ENCODE data around the gene TMEM11. TPM values are rescaled to one million over a fixed set of nuclear protein-coding genes. Genes with fewer than 3 reads are reported as not detected.

The TMEM11 gene
- polyA plus RNA-seq, 3 donors: 25.7 to 68.1 (median 59.5) TPM

GRCh38 chr17:21196126-21196525 is 17.8 kb downstream of the TMEM11 start:
- peaks cover 37% of the 10 kb centered on the region for H3K79me2 ChIP-seq (ENCODE audit: insufficient read depth, low read length)
- peaks cover 24% of the 10 kb centered on the region for H3K4me1 Mint-ChIP-seq
- H3K9ac ChIP-seq (ENCODE audit: insufficient read depth, low read length, poor library complexity, severe bottlenecking): no peak overlapping the region
- no peaks in the 10 kb centered on the region for H3K9me3 ChIP-seq (replicated peaks in 1 of 2; ENCODE audit: control insufficient read depth in 1 of 2, insufficient read depth in 1 of 2, low read length in 2 of 2)
- WGBS (ENCODE audit: insufficient coverage): 83% methylated on average over 1 of the region's 5 CpGs
- no peaks in the 10 kb centered on the region for H3K27me3 ChIP-seq (ENCODE audit: control insufficient read depth in 2 of 2, insufficient read depth in 2 of 2, low read length in 2 of 2)
- H3K27me3 Mint-ChIP-seq (ENCODE audit: low read depth in 3 of 3): peaks cover 0 to 2% (median 0%) of the 10 kb centered on the region in 3 donors
- peaks cover 64% of the 10 kb centered on the region for H4K20me1 ChIP-seq (ENCODE audit: insufficient read depth, low read length)
- H3K4me1 ChIP-seq (ENCODE audit: control insufficient read depth in 1 of 2, insufficient read depth in 2 of 2, low read length in 2 of 2): peaks cover 11 to 12% of the 10 kb centered on the region in 2 donors
- H3K27ac ChIP-seq (ENCODE audit: low read depth in 1 of 2, low read length in 2 of 2): peak overlapping the region in 1 of 2 donors; percentile 20
- peaks cover 0 to 3% (median 0%) of the 10 kb centered on the region in 7 donors for H3K9me3 Mint-ChIP-seq
- H3K36me3 Mint-ChIP-seq: peaks cover 48 to 77% of the 10 kb centered on the region in 2 donors
- TF ChIP-seq CTCF (IDR thresholded peaks at IDR 0.05): no peak
- DNase-seq: no peak
- intact Hi-C loops (cut with micrococcal nuclease): no loop called here
- no peak overlapping the region for H3K4me3 Mint-ChIP-seq
- H2AFZ ChIP-seq (ENCODE audit: insufficient read depth, low read depth, low read length, poor library complexity, severe bottlenecking): no peak overlapping the region
- no peak overlapping the region for H3K4me2 ChIP-seq (replicated peaks; ENCODE audit: extremely low read depth, low read length, poor library complexity, severe bottlenecking)
- H3K27ac Mint-ChIP-seq: peak overlapping the region in 2 of 7 donors; percentile 15 to 18
- no peak overlapping the region for H3K4me3 ChIP-seq (replicated peaks in 1 of 3; ENCODE audit: low read depth in 2 of 3, low read length in 3 of 3)
- peaks cover 36 to 79% of the 10 kb centered on the region in 2 donors for H3K36me3 ChIP-seq (replicated peaks in 1 of 2; ENCODE audit: control insufficient read depth in 1 of 2, insufficient read depth in 2 of 2, low read length in 2 of 2)

GRCh38 chr17:21194703-21195102 is 19.3 kb downstream of the TMEM11 start:
- Histone ChIP-seq H3K4me1 (ENCODE audit: control insufficient read depth in 1 of 2, insufficient read depth in 2 of 2, low read length in 2 of 2) (peaks cover 11 to 12% of the 10 kb centered on the region in 2 donors), H3K79me2 (ENCODE audit: insufficient read depth, low read length) (peaks cover 23% of the 10 kb centered on the region), H4K20me1 (ENCODE audit: insufficient read depth, low read length) (peaks cover 50% of the 10 kb centered on the region), H3K27me3 (ENCODE audit: control insufficient read depth in 2 of 2, insufficient read depth in 2 of 2, low read length in 2 of 2) (no peaks in the 10 kb centered on the region), H3K36me3 (replicated peaks in 1 of 2; ENCODE audit: control insufficient read depth in 1 of 2, insufficient read depth in 2 of 2, low read length in 2 of 2) (peaks cover 38 to 79% of the 10 kb centered on the region in 2 donors), H3K27ac (ENCODE audit: low read depth in 1 of 2, low read length in 2 of 2) (peak overlapping the region in 1 of 2 donors; percentile 61), H3K4me3 (replicated peaks in 1 of 3; ENCODE audit: low read depth in 2 of 3, low read length in 3 of 3) (no peak overlapping the region), H3K9ac (ENCODE audit: insufficient read depth, low read length, poor library complexity, severe bottlenecking) (no peak overlapping the region), H3K4me2 (replicated peaks; ENCODE audit: extremely low read depth, low read length, poor library complexity, severe bottlenecking) (no peak overlapping the region), H2AFZ (ENCODE audit: insufficient read depth, low read depth, low read length, poor library complexity, severe bottlenecking) (no peak overlapping the region), H3K9me3 (replicated peaks in 1 of 2; ENCODE audit: control insufficient read depth in 1 of 2, insufficient read depth in 1 of 2, low read length in 2 of 2) (no peaks in the 10 kb centered on the region)
- peaks cover 0 to 3% (median 0%) of the 10 kb centered on the region in 7 donors for H3K9me3 Mint-ChIP-seq
- H3K4me1 Mint-ChIP-seq: peaks cover 26% of the 10 kb centered on the region
- TF ChIP-seq CTCF (IDR thresholded peaks at IDR 0.05): no peak
- H3K36me3 Mint-ChIP-seq: peaks cover 54 to 78% of the 10 kb centered on the region in 2 donors
- WGBS (ENCODE audit: insufficient coverage): 96% methylated on average over 3 of the region's 5 CpGs
- H3K27ac Mint-ChIP-seq: peak overlapping the region in 3 of 7 donors; percentile 5 to 58 (median 27)
- H3K4me3 Mint-ChIP-seq: no peak overlapping the region
- peaks cover 0 to under 1% (median 0%) of the 10 kb centered on the region in 3 donors for H3K27me3 Mint-ChIP-seq (ENCODE audit: low read depth in 3 of 3)
- DNase-seq: no peak
- intact Hi-C loops (cut with micrococcal nuclease): no loop called here

Data from CD14-positive monocyte (primary cell).